ENCODE data around the gene KCNMA1.

Gene KCNMA1

DNA sequence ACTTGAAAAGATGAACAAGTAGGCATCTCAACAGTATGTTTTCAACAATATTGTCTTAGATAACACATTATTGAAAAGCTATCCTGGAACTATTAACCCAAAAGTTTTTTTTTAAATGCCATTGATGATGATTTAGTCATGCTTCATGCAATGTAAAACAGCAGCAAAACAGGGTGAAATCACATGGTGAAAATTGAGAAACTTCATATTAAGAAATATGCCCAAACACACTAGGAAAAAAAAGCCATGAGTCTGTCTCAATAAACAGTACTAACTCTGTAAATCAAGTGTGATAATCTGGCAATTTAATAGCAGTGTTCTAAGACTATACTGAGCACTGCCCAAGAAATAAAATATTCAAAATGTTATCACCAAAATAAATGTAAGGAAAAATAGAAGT lies 613.1 kb downstream of the KCNMA1 start:
- TF ChIP-seq, protein P1, sequence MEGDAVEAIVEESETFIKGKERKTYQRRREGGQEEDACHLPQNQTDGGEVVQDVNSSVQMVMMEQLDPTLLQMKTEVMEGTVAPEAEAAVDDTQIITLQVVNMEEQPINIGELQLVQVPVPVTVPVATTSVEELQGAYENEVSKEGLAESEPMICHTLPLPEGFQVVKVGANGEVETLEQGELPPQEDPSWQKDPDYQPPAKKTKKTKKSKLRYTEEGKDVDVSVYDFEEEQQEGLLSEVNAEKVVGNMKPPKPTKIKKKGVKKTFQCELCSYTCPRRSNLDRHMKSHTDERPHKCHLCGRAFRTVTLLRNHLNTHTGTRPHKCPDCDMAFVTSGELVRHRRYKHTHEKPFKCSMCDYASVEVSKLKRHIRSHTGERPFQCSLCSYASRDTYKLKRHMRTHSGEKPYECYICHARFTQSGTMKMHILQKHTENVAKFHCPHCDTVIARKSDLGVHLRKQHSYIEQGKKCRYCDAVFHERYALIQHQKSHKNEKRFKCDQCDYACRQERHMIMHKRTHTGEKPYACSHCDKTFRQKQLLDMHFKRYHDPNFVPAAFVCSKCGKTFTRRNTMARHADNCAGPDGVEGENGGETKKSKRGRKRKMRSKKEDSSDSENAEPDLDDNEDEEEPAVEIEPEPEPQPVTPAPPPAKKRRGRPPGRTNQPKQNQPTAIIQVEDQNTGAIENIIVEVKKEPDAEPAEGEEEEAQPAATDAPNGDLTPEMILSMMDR (IDR thresholded peaks at IDR 0.05; ENCODE audit: low read depth, low read length): no peak
- no peak for DNase-seq (ENCODE audit: extremely low read depth, low read depth)

DNA sequence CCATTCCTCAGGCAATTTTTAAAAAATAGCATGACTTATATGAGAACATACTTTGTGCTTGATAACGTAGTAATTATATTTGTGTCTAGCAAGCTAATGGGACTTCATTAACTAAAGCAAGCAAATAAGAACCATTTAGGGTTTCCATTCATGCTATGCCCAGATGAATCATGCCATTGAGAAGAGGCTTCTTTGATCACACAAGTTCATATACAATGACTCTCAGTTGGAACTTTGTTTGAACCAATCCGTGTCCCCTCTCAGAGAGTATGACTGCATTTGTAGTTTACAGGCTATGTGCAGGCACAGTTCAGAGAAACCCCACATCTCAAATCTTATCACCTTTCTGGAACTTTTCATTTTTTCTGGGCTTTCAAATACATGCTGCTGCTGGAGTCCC lies 614.2 kb downstream of the KCNMA1 start:
- DNase-seq (ENCODE audit: extremely low read depth, low read depth): no peak
- TF ChIP-seq, protein P1 (IDR thresholded peaks at IDR 0.05; ENCODE audit: low read depth, low read length): no peak

DNA sequence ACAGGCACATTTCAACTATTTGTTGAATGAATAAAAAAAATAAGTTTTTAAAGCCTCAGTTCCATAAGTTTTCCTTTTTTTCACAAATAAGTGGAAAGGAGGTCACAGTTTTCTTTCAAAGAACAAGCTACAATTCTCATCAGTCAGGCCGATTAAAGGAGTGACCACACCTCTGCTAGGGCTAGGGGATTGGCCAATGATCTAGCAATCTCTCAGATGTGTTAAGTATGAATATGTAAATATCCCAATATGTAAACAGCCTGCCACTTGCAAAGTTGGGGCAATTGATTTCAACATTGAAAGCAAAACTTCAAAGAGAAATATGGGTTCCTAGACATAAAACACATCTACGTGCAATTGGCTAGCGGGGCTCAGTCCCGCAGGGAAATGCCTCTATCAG lies 614.9 kb downstream of the KCNMA1 start:
- TF ChIP-seq, protein P1 (IDR thresholded peaks at IDR 0.05; ENCODE audit: low read depth, low read length): no peak
- no peak for DNase-seq (ENCODE audit: extremely low read depth, low read depth)

DNA sequence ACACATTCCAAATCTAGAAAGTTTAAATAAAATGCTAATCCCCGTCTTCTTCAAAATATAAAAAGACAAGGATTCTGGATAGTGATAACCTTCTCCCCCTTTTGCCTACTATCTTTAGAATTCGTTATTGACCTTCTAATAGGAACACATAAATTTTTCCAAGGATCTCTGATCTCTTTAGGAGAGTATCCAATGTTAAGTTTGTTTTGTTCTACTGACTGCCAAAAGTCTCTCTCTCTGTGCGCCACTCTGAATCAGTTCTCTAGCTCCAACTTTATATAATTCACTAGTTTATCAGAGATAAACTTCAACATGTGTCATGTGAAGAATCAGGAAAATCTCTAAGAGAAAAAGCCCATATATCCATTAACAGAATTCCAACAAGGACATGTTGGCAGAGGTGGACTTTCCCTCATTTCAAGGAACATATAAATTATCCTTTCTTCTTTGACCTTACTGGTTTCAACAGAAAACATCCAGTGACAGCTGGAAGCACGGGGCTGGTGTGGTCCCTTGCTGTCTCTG lies 615.6 kb downstream of the KCNMA1 start:
- TF ChIP-seq, protein P1 (IDR thresholded peaks at IDR 0.05; ENCODE audit: low read depth, low read length): no peak
- DNase-seq (ENCODE audit: extremely low read depth, low read depth): no peak

DNA sequence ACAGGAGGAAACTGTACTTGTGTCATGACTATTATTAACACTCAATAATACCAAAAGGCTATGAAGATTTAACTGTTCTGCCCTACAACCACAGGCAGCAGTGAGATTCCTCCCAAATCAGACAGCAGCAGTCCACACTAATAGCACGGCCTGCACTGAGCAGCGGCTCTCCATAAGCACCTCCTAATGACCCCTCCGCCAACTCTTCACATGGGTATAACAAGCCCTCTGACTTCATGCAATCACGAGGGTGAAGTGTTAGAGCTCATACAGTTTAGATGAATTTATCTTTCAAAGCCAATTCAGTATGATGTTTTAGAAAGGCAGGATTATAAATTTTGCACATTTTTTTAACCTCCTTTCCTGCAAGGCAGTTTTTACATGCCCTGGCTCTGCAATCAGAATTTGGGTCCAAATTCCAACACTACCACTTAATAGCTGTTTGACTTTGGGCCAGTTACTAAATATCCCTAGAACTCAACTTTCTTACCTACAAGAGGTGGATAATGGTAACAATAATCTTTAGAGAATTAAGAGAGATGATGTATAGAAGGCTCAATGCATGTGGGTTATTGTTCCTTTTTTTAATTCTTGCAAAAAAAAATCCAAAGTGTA lies 617.1 kb downstream of the KCNMA1 start:
- DNase-seq (ENCODE audit: extremely low read depth, low read depth): no peak
- TF ChIP-seq, protein P1 (IDR thresholded peaks at IDR 0.05; ENCODE audit: low read depth, low read length): no peak

DNA sequence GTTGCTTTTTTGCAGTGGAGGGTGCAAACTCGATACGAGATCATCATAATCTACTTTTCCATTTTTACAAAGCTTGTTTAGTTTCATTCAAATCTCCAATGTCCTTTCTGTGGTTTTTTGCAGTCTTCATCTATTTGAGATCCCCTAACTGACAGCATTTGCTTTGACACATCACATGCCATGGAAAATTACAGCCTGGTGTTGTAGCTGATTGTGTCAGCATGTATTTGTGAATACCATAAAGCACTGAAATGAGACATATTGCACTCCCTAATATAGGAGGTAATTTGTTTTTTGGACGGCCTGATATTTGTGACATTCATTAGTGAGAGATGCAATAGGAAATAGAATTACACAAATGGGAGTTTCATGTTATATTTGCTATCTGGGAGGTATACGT lies 620.8 kb downstream of the KCNMA1 start:
- DNase-seq (ENCODE audit: extremely low read depth, low read depth): no peak
- TF ChIP-seq, protein P1 (IDR thresholded peaks at IDR 0.05; ENCODE audit: low read depth, low read length): no peak

DNA sequence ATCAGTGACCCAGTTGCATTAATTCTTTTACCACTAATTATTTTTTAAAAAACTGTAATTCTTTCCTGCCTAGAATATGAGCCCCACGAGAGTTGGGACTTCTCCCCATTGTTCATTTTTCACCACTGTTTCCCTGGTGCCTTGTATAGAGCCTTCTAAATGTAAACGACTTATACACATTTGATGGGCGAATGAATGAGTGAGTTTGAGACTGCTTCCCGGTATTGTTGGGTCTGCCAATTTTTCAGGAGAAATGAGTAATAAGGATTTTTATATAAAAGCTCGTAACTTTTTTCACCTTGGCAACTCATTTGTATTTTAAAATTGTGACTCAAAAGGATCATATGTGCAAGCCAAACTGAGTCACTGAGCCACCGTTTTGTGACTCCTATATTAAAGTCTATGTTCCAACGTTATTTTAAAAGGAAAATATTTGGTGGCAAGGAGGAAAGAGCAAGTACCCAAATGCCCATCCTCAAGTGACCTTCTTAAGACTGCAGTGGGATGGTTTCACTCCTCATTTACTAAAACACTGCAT lies 621.3 kb downstream of the KCNMA1 start:
- TF ChIP-seq, protein P1 (IDR thresholded peaks at IDR 0.05; ENCODE audit: low read depth, low read length): no peak
- no peak for DNase-seq (ENCODE audit: extremely low read depth, low read depth)

All from AG09319 (cell line).